ENCODE data around the gene EDC4. TPM values are rescaled to one million over a fixed set of nuclear protein-coding genes. Genes with fewer than 3 reads are reported as not detected.

The EDC4 gene
- total and polyA plus RNA-seq, 2 experiments from 2014 or later, result 39.6 to 98.5 TPM

DNA sequence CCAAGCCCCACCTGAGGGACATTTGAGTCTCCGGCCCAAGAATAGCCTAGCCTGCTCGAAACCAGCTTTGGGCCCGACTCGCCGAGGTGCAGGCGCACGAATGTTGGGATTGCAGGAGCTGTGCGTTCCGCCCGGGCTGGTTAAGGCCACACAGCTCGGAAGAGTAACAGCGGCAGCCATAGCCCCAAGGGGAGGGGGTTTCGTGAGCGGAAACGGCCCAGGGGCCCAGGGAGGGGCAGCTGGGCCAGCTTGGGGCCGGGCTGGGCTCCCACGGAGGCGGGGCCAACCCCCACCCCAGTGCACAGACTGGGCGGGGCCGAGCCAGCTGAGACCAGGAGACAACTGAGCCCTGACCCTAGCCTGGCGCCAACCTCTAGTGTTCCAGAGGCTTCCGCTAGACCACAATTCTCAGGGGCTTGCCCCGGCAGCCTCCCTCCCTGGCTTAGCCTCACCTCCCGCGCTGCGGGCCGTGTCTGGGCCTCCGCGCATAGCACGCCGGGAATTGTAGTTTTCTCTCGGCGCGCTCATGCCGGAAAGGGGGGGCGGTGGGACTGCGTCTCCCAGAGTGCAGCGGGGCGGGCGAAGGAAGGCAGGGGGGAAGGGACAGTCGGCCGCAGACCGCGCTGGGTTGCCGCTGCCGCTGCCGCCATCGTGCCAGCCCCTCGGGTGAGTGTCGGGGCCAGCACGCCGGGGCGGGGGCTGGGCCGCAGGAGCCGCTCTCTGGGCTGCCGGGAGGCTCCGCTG, 26.4 kb upstream of the EDC4 start, which contains the start of gene NUTF2:
Gene NUTF2, plus strand, starts transcription at position 614 of the 744 bp plus-strand sequence. CDS start 18,198 bp downstream, outside the sequence.
- peaks cover 38% of the 10 kb centered on the region for H3K4me1 Mint-ChIP-seq
- peaks cover 43% of the 10 kb centered on the region for H4K20me1 ChIP-seq (replicated peaks; ENCODE audit: insufficient read depth)
- peak within 1 kb of the TSS; percentile 97 for H3K27ac ChIP-seq (ENCODE audit: low read depth)
- H3K27ac Mint-ChIP-seq, result peak within 1 kb of the TSS; percentile 95
- TF ChIP-seq JUNB (IDR thresholded peaks at IDR 0.05; ENCODE audit: unreplicated experiment) (no peak), CREB1 (CRISPR knock-in tag; IDR thresholded peaks at IDR 0.05; ENCODE audit: low read depth) (peak; percentile 79), ZNF114 (CRISPR knock-in tag; IDR thresholded peaks at IDR 0.05) (no peak), STAT1 (IDR thresholded peaks at IDR 0.05; ENCODE audit: unreplicated experiment) (no peak), EZH2 (IDR thresholded peaks at IDR 0.05; ENCODE audit: low read depth, unreplicated experiment) (no peak), NANOG (IDR thresholded peaks at IDR 0.05; ENCODE audit: borderline replicate concordance) (no peak), REST (IDR thresholded peaks at IDR 0.05; ENCODE audit: unreplicated experiment) (no peak), ZNF331 (CRISPR knock-in tag; IDR thresholded peaks at IDR 0.05; ENCODE audit: low read depth) (no peak), EZH2phosphoT487 (IDR thresholded peaks at IDR 0.05; ENCODE audit: unreplicated experiment) (no peak), POLR2AphosphoS5 (IDR thresholded peaks at IDR 0.05; ENCODE audit: low read depth) (peak; percentile 51)
- TF ChIP-seq, protein P1, sequence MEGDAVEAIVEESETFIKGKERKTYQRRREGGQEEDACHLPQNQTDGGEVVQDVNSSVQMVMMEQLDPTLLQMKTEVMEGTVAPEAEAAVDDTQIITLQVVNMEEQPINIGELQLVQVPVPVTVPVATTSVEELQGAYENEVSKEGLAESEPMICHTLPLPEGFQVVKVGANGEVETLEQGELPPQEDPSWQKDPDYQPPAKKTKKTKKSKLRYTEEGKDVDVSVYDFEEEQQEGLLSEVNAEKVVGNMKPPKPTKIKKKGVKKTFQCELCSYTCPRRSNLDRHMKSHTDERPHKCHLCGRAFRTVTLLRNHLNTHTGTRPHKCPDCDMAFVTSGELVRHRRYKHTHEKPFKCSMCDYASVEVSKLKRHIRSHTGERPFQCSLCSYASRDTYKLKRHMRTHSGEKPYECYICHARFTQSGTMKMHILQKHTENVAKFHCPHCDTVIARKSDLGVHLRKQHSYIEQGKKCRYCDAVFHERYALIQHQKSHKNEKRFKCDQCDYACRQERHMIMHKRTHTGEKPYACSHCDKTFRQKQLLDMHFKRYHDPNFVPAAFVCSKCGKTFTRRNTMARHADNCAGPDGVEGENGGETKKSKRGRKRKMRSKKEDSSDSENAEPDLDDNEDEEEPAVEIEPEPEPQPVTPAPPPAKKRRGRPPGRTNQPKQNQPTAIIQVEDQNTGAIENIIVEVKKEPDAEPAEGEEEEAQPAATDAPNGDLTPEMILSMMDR (conservative IDR thresholded peaks at IDR 0.05; ENCODE audit: low read depth in 2 of 2), result no peak
- TF ChIP-seq, protein P2, sequence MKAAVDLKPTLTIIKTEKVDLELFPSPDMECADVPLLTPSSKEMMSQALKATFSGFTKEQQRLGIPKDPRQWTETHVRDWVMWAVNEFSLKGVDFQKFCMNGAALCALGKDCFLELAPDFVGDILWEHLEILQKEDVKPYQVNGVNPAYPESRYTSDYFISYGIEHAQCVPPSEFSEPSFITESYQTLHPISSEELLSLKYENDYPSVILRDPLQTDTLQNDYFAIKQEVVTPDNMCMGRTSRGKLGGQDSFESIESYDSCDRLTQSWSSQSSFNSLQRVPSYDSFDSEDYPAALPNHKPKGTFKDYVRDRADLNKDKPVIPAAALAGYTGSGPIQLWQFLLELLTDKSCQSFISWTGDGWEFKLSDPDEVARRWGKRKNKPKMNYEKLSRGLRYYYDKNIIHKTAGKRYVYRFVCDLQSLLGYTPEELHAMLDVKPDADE (IDR thresholded peaks at IDR 0.05), result peak; percentile 98
- TF ChIP-seq, protein P3, sequence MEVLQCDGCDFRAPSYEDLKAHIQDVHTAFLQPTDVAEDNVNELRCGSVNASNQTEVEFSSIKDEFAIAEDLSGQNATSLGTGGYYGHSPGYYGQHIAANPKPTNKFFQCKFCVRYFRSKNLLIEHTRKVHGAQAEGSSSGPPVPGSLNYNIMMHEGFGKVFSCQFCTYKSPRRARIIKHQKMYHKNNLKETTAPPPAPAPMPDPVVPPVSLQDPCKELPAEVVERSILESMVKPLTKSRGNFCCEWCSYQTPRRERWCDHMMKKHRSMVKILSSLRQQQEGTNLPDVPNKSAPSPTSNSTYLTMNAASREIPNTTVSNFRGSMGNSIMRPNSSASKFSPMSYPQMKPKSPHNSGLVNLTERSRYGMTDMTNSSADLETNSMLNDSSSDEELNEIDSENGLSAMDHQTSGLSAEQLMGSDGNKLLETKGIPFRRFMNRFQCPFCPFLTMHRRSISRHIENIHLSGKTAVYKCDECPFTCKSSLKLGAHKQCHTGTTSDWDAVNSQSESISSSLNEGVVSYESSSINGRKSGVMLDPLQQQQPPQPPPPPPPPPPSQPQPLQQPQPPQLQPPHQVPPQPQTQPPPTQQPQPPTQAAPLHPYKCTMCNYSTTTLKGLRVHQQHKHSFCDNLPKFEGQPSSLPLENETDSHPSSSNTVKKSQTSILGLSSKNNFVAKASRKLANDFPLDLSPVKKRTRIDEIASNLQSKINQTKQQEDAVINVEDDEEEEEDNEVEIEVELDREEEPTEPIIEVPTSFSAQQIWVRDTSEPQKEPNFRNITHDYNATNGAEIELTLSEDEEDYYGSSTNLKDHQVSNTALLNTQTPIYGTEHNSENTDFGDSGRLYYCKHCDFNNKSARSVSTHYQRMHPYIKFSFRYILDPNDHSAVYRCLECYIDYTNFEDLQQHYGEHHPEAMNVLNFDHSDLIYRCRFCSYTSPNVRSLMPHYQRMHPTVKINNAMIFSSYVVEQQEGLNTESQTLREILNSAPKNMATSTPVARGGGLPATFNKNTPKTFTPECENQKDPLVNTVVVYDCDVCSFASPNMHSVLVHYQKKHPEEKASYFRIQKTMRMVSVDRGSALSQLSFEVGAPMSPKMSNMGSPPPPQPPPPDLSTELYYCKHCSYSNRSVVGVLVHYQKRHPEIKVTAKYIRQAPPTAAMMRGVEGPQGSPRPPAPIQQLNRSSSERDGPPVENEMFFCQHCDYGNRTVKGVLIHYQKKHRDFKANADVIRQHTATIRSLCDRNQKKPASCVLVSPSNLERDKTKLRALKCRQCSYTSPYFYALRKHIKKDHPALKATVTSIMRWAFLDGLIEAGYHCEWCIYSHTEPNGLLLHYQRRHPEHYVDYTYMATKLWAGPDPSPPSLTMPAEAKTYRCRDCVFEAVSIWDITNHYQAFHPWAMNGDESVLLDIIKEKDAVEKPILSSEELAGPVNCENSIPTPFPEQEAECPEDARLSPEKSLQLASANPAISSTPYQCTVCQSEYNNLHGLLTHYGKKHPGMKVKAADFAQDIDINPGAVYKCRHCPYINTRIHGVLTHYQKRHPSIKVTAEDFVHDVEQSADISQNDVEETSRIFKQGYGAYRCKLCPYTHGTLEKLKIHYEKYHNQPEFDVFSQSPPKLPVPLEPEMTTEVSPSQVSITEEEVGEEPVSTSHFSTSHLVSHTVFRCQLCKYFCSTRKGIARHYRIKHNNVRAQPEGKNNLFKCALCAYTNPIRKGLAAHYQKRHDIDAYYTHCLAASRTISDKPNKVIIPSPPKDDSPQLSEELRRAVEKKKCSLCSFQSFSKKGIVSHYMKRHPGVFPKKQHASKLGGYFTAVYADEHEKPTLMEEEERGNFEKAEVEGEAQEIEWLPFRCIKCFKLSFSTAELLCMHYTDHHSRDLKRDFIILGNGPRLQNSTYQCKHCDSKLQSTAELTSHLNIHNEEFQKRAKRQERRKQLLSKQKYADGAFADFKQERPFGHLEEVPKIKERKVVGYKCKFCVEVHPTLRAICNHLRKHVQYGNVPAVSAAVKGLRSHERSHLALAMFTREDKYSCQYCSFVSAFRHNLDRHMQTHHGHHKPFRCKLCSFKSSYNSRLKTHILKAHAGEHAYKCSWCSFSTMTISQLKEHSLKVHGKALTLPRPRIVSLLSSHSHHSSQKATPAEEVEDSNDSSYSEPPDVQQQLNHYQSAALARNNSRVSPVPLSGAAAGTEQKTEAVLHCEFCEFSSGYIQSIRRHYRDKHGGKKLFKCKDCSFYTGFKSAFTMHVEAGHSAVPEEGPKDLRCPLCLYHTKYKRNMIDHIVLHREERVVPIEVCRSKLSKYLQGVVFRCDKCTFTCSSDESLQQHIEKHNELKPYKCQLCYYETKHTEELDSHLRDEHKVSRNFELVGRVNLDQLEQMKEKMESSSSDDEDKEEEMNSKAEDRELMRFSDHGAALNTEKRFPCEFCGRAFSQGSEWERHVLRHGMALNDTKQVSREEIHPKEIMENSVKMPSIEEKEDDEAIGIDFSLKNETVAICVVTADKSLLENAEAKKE (CRISPR knock-in tag; IDR thresholded peaks at IDR 0.05), result no peak
- peaks cover 14% of the 10 kb centered on the region for H3K27me3 Mint-ChIP-seq (ENCODE audit: insufficient read depth, low read depth, poor library complexity)
- ATAC-seq (peak; percentile 71), DNase-seq (ENCODE audit: low spot score) (peak; percentile 98)
- H3K79me2 ChIP-seq (replicated peaks; ENCODE audit: insufficient read depth), result peaks cover 73% of the 10 kb centered on the region
- peak within 1 kb of the TSS; percentile 53; the same call in 1 of the 2 replicates for H2AFZ ChIP-seq
- H3K27me3 ChIP-seq (ENCODE audit: insufficient read depth), result no peaks in the 10 kb centered on the region
- peak within 1 kb of the TSS; percentile 91 for H3K4me3 ChIP-seq
- H3K9me2 ChIP-seq (ENCODE audit: insufficient read depth), result no peaks in the 10 kb centered on the region
- peaks cover 37% of the 10 kb centered on the region for H3K4me1 ChIP-seq (ENCODE audit: insufficient read depth)
- H3K36me3 Mint-ChIP-seq (ENCODE audit: low read depth), result peaks cover 25% of the 10 kb centered on the region
- 0 out of 2 replicates have a peak, but pooled peaks cover 3% of the 10 kb centered on the region for H3K36me3 ChIP-seq (ENCODE audit: insufficient read depth)
- peak within 1 kb of the TSS; percentile 95 for H3K4me3 Mint-ChIP-seq
- no peaks in the 10 kb centered on the region for H3K9me3 Mint-ChIP-seq
- peaks cover 37% of the 10 kb centered on the region for H3F3A ChIP-seq (replicated peaks; ENCODE audit: low read depth)
- peak within 1 kb of the TSS; percentile 98 for H3K4me2 ChIP-seq

Data from GM23338 (cell line).